Activated CD4-positive, CD25-positive, alpha-beta regulatory T cell (primary cell): ENCODE results near the gene NINJ1.

Source experiments
- DNase-seq, 4 experiments: peaks; one replicate each; lab custom pipeline; 2025; lab: John Stamatoyannopoulos, UW

NINJ1 gene

GRCh38 chr9:93132287-93132927 lies 1.6 kb downstream of the NINJ1 start:
- DNase-seq: no peak

- DNase-seq: no peak
Observed at GRCh38 chr9:93131599-93132286, 2.3 kb downstream of the NINJ1 start.

- DNase-seq: no peak
Observed at GRCh38 chr9:93130861-93131481, 3.1 kb downstream of the NINJ1 start.

- no peak for DNase-seq
Observed at GRCh38 chr9:93129691-93130500, 4.2 kb downstream of the NINJ1 start.

- no peak for DNase-seq
Observed at GRCh38 chr9:93129286-93129685, 4.8 kb downstream of the NINJ1 start.

- DNase-seq: no peak
Observed at GRCh38 chr9:93128715-93129224, 5.3 kb downstream of the NINJ1 start.

GRCh38 chr9:93128011-93128714 lies 5.9 kb downstream of the NINJ1 start:
- DNase-seq: no peak

- DNase-seq: no peak
Observed at GRCh38 chr9:93127395-93127911, 6.6 kb downstream of the NINJ1 start.

- no peak for DNase-seq
Observed at GRCh38 chr9:93126825-93127368, 7.2 kb downstream of the NINJ1 start.

- peak in 1 of 4 experiments; percentile 16 for DNase-seq
Observed at GRCh38 chr9:93126151-93126781, 7.8 kb downstream of the NINJ1 start.

- DNase-seq: no peak
Observed at GRCh38 chr9:93125331-93125894, 8.6 kb downstream of the NINJ1 start.

GRCh38 chr9:93124793-93125192 lies 9.3 kb downstream of the NINJ1 start:
- DNase-seq: no peak

- DNase-seq: no peak
Observed at GRCh38 chr9:93123561-93124283, 10.3 kb downstream of the NINJ1 start.

- DNase-seq: no peak
Observed at GRCh38 chr9:93122721-93123221, 11.3 kb downstream of the NINJ1 start.

- DNase-seq: no peak
Observed at GRCh38 chr9:93121316-93122241, 12.5 kb downstream of the NINJ1 start.

- no peak for DNase-seq
Observed at GRCh38 chr9:93120846-93121315, 13.2 kb downstream of the NINJ1 start.

GRCh38 chr9:93119953-93120845 lies 13.9 kb downstream of the NINJ1 start:
- no peak for DNase-seq
